Stomach (tissue), 9 donors: ENCODE data around the gene DTYMK. TPM values are rescaled to one million over a fixed set of nuclear protein-coding genes. Genes with fewer than 3 reads are reported as not detected.

ENCODE experiments used
- DNase-seq, 2 donors: peaks; one replicate each; pipeline versions ENCODE4 v3.0.0 to v3.0.0-alpha.2; 2013 to 2019
- H3K27ac ChIP-seq, 5 donors: fragments of 200-600 bp in 4 of 5; sonication (generic) in 4 of 5; one replicate each; pipeline ENCODE4 v1.5.1; 2013 to 2019; ENCODE audit warnings: mild to moderate bottlenecking in 1 of 5, moderate library complexity in 1 of 5
- H3K27me3 ChIP-seq, 3 donors: fragments of 200-600 bp; sonication (generic); one replicate each; pipeline ENCODE4 v1.5.1; 2017 to 2019; ENCODE audit warnings: mixed run types in 1 of 3
- H3K36me3 ChIP-seq, 4 donors: fragments of 200-600 bp; sonication (generic); 1 replicate in 3 of 4; 2 replicates in 1 of 4; pipeline ENCODE4 v1.5.1; 2016 to 2019
- H3K4me1 ChIP-seq, 4 donors: fragments of 200-600 bp; sonication (generic); one replicate each; pipeline ENCODE4 v1.5.1; 2016 to 2019
- H3K4me3 ChIP-seq, 4 donors: fragments of 200-600 bp; sonication (generic) in 3 of 4; one replicate each; pipeline ENCODE4 v1.5.1; 2016 to 2019; ENCODE audit warnings: mild to moderate bottlenecking in 1 of 4
- H3K9me3 ChIP-seq, 4 donors: fragments of 200-600 bp; sonication (generic); one replicate each; pipeline ENCODE4 v1.5.1; 2016 to 2019
- EP300 ChIP-seq: sonication (generic); formaldehyde crosslinking; IDR thresholded peaks from one replicate; pipeline ENCODE4 v1.6.1; 2017; ENCODE audit warnings: antibody characterized with exemption
- POLR2A ChIP-seq, 4 donors: fragments of 450-650 bp; IDR thresholded peaks; one replicate each; pipeline ENCODE4 v1.6.1; 2016; ENCODE audit warnings: antibody characterized with exemption in 4 of 4, control low read depth in 2 of 4, mild to moderate bottlenecking in 1 of 4, moderate library complexity in 1 of 4
- POLR2AphosphoS5 ChIP-seq, 3 donors: sonication (generic); formaldehyde crosslinking; IDR thresholded peaks; one replicate each; pipeline ENCODE4 v1.6.1; 2016; ENCODE audit warnings: antibody characterized with exemption in 3 of 3
- WGBS, 5 donors: extraction: QIAGEN DNeasy Blood & Tissue Kit in 3 of 5; methylation state at CpG; one replicate each; pipeline versions ENCODE4 v1.1.5 to v1.1.7; 2013 to 2018; 5-methylcytosine and 5-hydroxymethylcytosine counted together
- intact Hi-C: fragments of 100-400 bp; cut with DNase I; formaldehyde crosslinking; loops from one replicate; pipeline ENCODE4 v1.15.1; 2023; ENCODE audit warnings: low total_unique reads
- polyA plus RNA-seq, 3 donors: library from polyadenylated mRNA; stranded (reverse); fragments of 200-250 nt; gene quantifications; one replicate each; pipeline ENCODE4 v1.2.3, GENCODE V29; 2013
- total RNA-seq, 5 donors: library from RNA; depleted of rRNA; stranded (reverse); fragments of >200 nt; gene quantifications; one replicate each; pipeline versions ENCODE4 v1.1.0 to v1.2.3, GENCODE V29; 2014 to 2016
- TF ChIP-seq, protein P1 (sequence below), 7 experiments: fragments of 450-650 bp in 4 of 7; fragments of 200-600 bp in 3 of 7; sonication (generic) in 3 of 7; IDR thresholded peaks; one replicate each; pipeline ENCODE4 v1.5.1; 2016 to 2019; ENCODE audit warnings: antibody characterized with exemption in 7 of 7, control low read depth in 2 of 7, mild to moderate bottlenecking in 1 of 7
- donor health status: healthy with polysubstance abuse.
- donor health status: Bipolar disorder and iron deficiency.
- donor health status: healthy.

The DTYMK gene
- total and polyA plus RNA-seq, 8 donors, result 3.5 to 50.0 (median 21.7) TPM

- DNase-seq, result no peak
- Histone ChIP-seq H3K36me3 (peaks cover 10 to 52% (median 42%) of the 10 kb centered on the region in 4 donors), H3K9me3 (no peaks in the 10 kb centered on the region), H3K27ac (no peak overlapping the region), H3K27me3 (no peaks in the 10 kb centered on the region), H3K4me3 (no peak overlapping the region), H3K4me1 (peaks cover 17 to 43% (median 38%) of the 10 kb centered on the region in 4 donors)
- TF ChIP-seq, protein P1, sequence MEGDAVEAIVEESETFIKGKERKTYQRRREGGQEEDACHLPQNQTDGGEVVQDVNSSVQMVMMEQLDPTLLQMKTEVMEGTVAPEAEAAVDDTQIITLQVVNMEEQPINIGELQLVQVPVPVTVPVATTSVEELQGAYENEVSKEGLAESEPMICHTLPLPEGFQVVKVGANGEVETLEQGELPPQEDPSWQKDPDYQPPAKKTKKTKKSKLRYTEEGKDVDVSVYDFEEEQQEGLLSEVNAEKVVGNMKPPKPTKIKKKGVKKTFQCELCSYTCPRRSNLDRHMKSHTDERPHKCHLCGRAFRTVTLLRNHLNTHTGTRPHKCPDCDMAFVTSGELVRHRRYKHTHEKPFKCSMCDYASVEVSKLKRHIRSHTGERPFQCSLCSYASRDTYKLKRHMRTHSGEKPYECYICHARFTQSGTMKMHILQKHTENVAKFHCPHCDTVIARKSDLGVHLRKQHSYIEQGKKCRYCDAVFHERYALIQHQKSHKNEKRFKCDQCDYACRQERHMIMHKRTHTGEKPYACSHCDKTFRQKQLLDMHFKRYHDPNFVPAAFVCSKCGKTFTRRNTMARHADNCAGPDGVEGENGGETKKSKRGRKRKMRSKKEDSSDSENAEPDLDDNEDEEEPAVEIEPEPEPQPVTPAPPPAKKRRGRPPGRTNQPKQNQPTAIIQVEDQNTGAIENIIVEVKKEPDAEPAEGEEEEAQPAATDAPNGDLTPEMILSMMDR (IDR thresholded peaks at IDR 0.05), result no peak
- TF ChIP-seq POLR2A (IDR thresholded peaks at IDR 0.05), result no peak
- no peak for TF ChIP-seq POLR2AphosphoS5 (IDR thresholded peaks at IDR 0.05)
- intact Hi-C loops, result no loop called here
- 79 to 84% (median 83%) methylated on average over 10 of the region's 10 CpGs for WGBS, 5 donors
Measured at GRCh38 chr2:241689306-241689705, 2.7 kb upstream of the DTYMK start.

- WGBS, 5 donors, result 0 to 1% (median 0%) methylated on average over 17 to 37 of the region's 37 CpGs
- no peak for DNase-seq
Measured at GRCh38 chr2:241686324-241686649, 328 bp downstream of the DTYMK start.

DNA sequence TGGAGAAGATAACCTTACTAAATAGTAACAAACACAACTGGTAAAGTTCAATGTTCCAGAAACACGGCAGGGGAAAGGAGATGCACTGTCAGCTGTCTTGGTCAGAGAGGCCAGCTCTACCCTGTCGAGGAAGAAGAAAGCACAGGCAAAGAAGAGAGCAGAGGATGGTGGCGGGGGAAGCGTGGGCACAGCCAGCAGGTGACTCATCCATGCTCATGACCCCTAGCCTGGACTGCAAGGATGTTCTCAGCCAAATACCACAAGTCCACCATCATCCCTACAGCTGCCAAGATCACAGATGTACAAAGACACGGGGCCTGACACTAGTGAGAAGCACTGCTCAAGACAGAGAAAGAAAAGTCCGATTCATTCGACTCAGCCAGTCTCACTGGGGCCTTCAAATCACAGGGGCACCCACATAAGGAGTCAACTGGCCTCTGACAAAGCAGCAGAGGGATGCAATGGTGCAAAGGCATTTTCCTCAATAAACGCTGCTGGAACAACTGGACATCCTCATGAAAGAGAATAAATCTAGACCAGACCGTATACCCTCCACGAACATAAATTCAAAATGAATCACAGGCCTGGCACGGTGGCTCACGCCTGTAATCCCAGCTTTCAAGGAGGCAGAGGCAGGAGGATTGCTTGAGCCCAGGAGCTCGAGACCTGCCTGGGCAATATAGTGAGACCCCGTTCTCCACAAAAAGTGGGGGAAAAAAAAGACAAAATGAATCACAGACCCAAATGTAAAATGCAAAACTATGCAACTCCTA lies 5.6 kb downstream of the DTYMK start:
- WGBS, 5 donors, result 73 to 87% (median 85%) methylated on average over 14 of the region's 14 CpGs
- Histone ChIP-seq H3K27ac (peak overlapping the region in 3 of 5 donors; percentile 4 to 19 (median 12)), H3K36me3 (peaks cover 11 to 79% (median 70%) of the 10 kb centered on the region in 4 donors), H3K27me3 (no peaks in the 10 kb centered on the region), H3K4me3 (no peak overlapping the region), H3K9me3 (no peaks in the 10 kb centered on the region), H3K4me1 (peaks cover 7 to 21% (median 13%) of the 10 kb centered on the region in 4 donors)
- DNase-seq, result no peak
- peak in 1 of 3 donors; percentile 25 for TF ChIP-seq POLR2AphosphoS5 (IDR thresholded peaks at IDR 0.05)
- TF ChIP-seq, protein P1 (IDR thresholded peaks at IDR 0.05), result no peak
- intact Hi-C loops, result no loop called here

More at GRCh38 chr2:241686324-241686649, 328 bp downstream of the DTYMK start:
- H3K27ac ChIP-seq, result peak overlapping the region; percentile 80 to 96 (median 95)
- no peak for TF ChIP-seq POLR2A (IDR thresholded peaks at IDR 0.05)
- TF ChIP-seq, protein P1 (IDR thresholded peaks at IDR 0.05), result no peak
- no peak for TF ChIP-seq EP300
- no peak for TF ChIP-seq POLR2AphosphoS5 (IDR thresholded peaks at IDR 0.05)
- H3K9me3 ChIP-seq, result no peaks in the 10 kb centered on the region
- peaks cover 10 to 43% (median 36%) of the 10 kb centered on the region in 4 donors for H3K36me3 ChIP-seq
- peaks cover 17 to 45% (median 39%) of the 10 kb centered on the region in 4 donors for H3K4me1 ChIP-seq
- no peaks in the 10 kb centered on the region for H3K27me3 ChIP-seq
- intact Hi-C loops, result no loop called here
- H3K4me3 ChIP-seq, result peak overlapping the region; percentile 84 to 99 (median 96)

DNA sequence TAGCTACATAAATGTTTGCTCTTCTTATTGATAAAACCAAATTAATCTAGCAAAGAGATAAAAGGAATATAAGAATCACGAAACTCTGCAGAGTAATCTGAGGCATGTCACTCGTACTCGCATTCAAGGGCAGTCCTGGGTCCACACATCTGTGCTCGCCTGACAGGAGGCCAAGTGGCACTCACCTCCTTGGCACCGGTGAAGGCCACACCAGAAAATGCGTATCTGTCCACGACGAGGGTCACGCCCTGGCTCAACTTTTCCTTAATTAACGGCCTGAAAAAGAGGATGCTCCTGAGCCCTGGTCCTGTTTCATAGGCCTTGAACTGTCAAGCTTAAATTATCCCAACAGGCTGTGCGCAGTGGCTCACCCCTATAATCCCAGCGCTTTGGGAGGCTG lies 6.6 kb downstream of the DTYMK start:
- no peaks in the 10 kb centered on the region for H3K27me3 ChIP-seq
- intact Hi-C loops, result no loop called here
- H3K36me3 ChIP-seq, result peaks cover 11 to 88% (median 77%) of the 10 kb centered on the region in 4 donors
- WGBS, 5 donors, result 84 to 91% (median 88%) methylated on average over 12 of the region's 12 CpGs
- TF ChIP-seq, protein P1 (IDR thresholded peaks at IDR 0.05), result no peak
- TF ChIP-seq POLR2AphosphoS5 (IDR thresholded peaks at IDR 0.05) (no peak), POLR2A (IDR thresholded peaks at IDR 0.05) (no peak), EP300 (no peak)
- H3K9me3 ChIP-seq, result no peaks in the 10 kb centered on the region
- H3K4me3 ChIP-seq, result no peak overlapping the region
- no peak overlapping the region for H3K27ac ChIP-seq
- H3K4me1 ChIP-seq, result peaks cover 0 to 12% (median 5%) of the 10 kb centered on the region in 4 donors
- DNase-seq, result no peak
